Transverse colon (tissue), 4 donors: ENCODE data around the gene PAPOLG. TPM values are rescaled to one million over a fixed set of nuclear protein-coding genes. Genes with fewer than 3 reads are reported as not detected.

Experiments used
- DNase-seq: peaks from one replicate; pipeline ENCODE4 v3.0.0-alpha.2; 2019
- H3K27ac ChIP-seq, 4 donors: fragments of 200-600 bp; sonication (generic); 2 replicates each; pipeline ENCODE4 v1.5.1; 2016 to 2018; ENCODE audit warnings: inconsistent platforms in 4 of 4
- H3K27me3 ChIP-seq: fragments of 200-600 bp; sonication (generic); 2 replicates; pipeline ENCODE4 v1.5.1; 2017; ENCODE audit warnings: inconsistent platforms
- H3K36me3 ChIP-seq, 4 donors: fragments of 200-600 bp; sonication (generic); 2 replicates each; pipeline ENCODE4 v1.5.1; 2017 to 2019; ENCODE audit warnings: inconsistent platforms in 4 of 4
- H3K4me1 ChIP-seq, 4 donors: fragments of 200-600 bp; sonication (generic); 2 replicates each; pipeline ENCODE4 v1.5.1; 2017 to 2020; ENCODE audit warnings: inconsistent platforms in 4 of 4
- H3K4me3 ChIP-seq, 4 donors: fragments of 200-600 bp; sonication (generic); 1 replicate in 1 of 4; 2 replicates in 3 of 4; pipeline versions ENCODE4 v1.5.1 to v1.6.1; 2017 to 2019; ENCODE audit warnings: inconsistent platforms in 4 of 4
- H3K9me3 ChIP-seq, 2 donors: fragments of 200-600 bp; sonication (generic); 2 replicates each; pipeline ENCODE4 v1.5.1; 2017 to 2019; ENCODE audit warnings: inconsistent platforms in 2 of 2
- CTCF ChIP-seq, 5 experiments: fragments of 200-600 bp in 3 of 5; fragments of 450-650 bp in 2 of 5; sonication (generic) in 3 of 5; IDR thresholded peaks; 1 replicate in 2 of 5; 2 replicates in 3 of 5; pipeline ENCODE4 v1.5.1; 2016 to 2017; ENCODE audit warnings: antibody characterized with exemption in 5 of 5, inconsistent platforms in 3 of 5, mild to moderate bottlenecking in 2 of 5, moderate library complexity in 1 of 5
- EP300 ChIP-seq: sonication (generic); formaldehyde crosslinking; IDR thresholded peaks from one replicate; pipeline ENCODE4 v1.6.1; 2017; ENCODE audit warnings: antibody characterized with exemption, low read depth
- POLR2A ChIP-seq: fragments of 450-650 bp; IDR thresholded peaks from one replicate; pipeline ENCODE4 v1.6.1; 2016; ENCODE audit warnings: antibody characterized with exemption, mild to moderate bottlenecking, moderate library complexity
- POLR2AphosphoS5 ChIP-seq, 3 donors: sonication (generic); formaldehyde crosslinking; IDR thresholded peaks; one replicate each; pipeline ENCODE4 v1.6.1; 2016; ENCODE audit warnings: antibody characterized with exemption in 3 of 3
- WGBS, 2 donors: methylation state at CpG; one replicate each; pipeline ENCODE4 v1.1.5; 2018; ENCODE audit warnings: low coverage in 1 of 2; 5-methylcytosine and 5-hydroxymethylcytosine counted together
- in situ Hi-C, 4 donors: fragments of 200-750 bp; cut with MboI; loops; one replicate each; pipeline versions ENCODE4 v1.15.0 to v1.15.1; 2017; ENCODE audit warnings: low sequenced_read_pairs in 3 of 4, low pct_ligation_motif_present in 1 of 4, low pct_unique_long_range_greater_than_20kb in 1 of 4
- intact Hi-C: fragments of 100-400 bp; cut with DNase I; formaldehyde crosslinking; loops from one replicate; pipeline ENCODE4 v1.15.1; 2023; ENCODE audit warnings: low total_unique reads
- total RNA-seq, 4 donors: library from RNA; depleted of rRNA; stranded (reverse); fragments of >200 nt; gene quantifications; one replicate each; pipeline ENCODE4 v1.1.0, GENCODE V29; 2016

Gene PAPOLG
- total RNA-seq, 4 donors from 2014 or later, result 6.0 to 16.5 (median 12.2) TPM

- Histone ChIP-seq H3K4me3 (no peak overlapping the region), H3K27ac (no peak overlapping the region), H3K36me3 (peaks cover 0 to 70% (median 26%) of the 10 kb centered on the region in 4 donors), H3K4me1 (peaks cover 0 to 9% (median 4%) of the 10 kb centered on the region in 4 donors), H3K27me3 (no peaks in the 10 kb centered on the region), H3K9me3 (no peaks in the 10 kb centered on the region)
- in situ Hi-C loops (no loop called here), intact Hi-C loops (no loop called here)
- WGBS, 2 donors, result 97 to 100% methylated on average over 3 of the region's 3 CpGs
- no peak for TF ChIP-seq EP300
- TF ChIP-seq CTCF (IDR thresholded peaks at IDR 0.05), result no peak
- TF ChIP-seq POLR2A, result no peak
- TF ChIP-seq POLR2AphosphoS5 (IDR thresholded peaks at IDR 0.05), result no peak
- DNase-seq, result no peak
Measured at GRCh38 chr2:60771508-60771907, 15.4 kb downstream of the PAPOLG start.

- Histone ChIP-seq H3K4me1 (peaks cover 0 to 14% (median 4%) of the 10 kb centered on the region in 4 donors), H3K27me3 (no peaks in the 10 kb centered on the region), H3K27ac (no peak overlapping the region), H3K4me3 (no peak overlapping the region), H3K36me3 (peaks cover 0 to 78% (median 28%) of the 10 kb centered on the region in 4 donors), H3K9me3 (no peaks in the 10 kb centered on the region)
- in situ Hi-C loops, result no loop called here
- no peak for DNase-seq
- intact Hi-C loops, result no loop called here
- no peak for TF ChIP-seq CTCF (IDR thresholded peaks at IDR 0.05)
- 56 to 71% methylated on average over 2 of the region's 2 CpGs for WGBS, 2 donors
Measured at GRCh38 chr2:60775048-60775639, 19.1 kb downstream of the PAPOLG start.

- H3K36me3 ChIP-seq, result peaks cover 0 to 73% (median 34%) of the 10 kb centered on the region in 4 donors
- H3K4me3 ChIP-seq, result no peak overlapping the region
- peaks cover 0 to 14% (median 4%) of the 10 kb centered on the region in 4 donors for H3K4me1 ChIP-seq
- in situ Hi-C loops, result no loop called here
- no peak for DNase-seq
- 93 to 100% methylated on average over 3 of the region's 3 CpGs for WGBS, 2 donors
- TF ChIP-seq EP300, result no peak
- TF ChIP-seq POLR2AphosphoS5 (IDR thresholded peaks at IDR 0.05), result no peak
- TF ChIP-seq CTCF (IDR thresholded peaks at IDR 0.05), result no peak
- TF ChIP-seq POLR2A, result no peak
- H3K27me3 ChIP-seq, result no peaks in the 10 kb centered on the region
- H3K27ac ChIP-seq, result no peak overlapping the region
- H3K9me3 ChIP-seq, result no peaks in the 10 kb centered on the region
- intact Hi-C loops, result no loop called here
Measured at GRCh38 chr2:60778352-60778751, 22.3 kb downstream of the PAPOLG start.

- 90 to 92% methylated on average over 5 of the region's 5 CpGs for WGBS, 2 donors
Measured at GRCh38 chr2:60779426-60779825, 23.4 kb downstream of the PAPOLG start.

More at GRCh38 chr2:60779426-60779825, 23.4 kb downstream of the PAPOLG start:
- in situ Hi-C loops, result no loop called here
- Histone ChIP-seq H3K4me1 (peaks cover 0 to 14% (median 4%) of the 10 kb centered on the region in 4 donors), H3K4me3 (no peak overlapping the region), H3K36me3 (peaks cover 0 to 76% (median 36%) of the 10 kb centered on the region in 4 donors), H3K27ac (no peak overlapping the region), H3K9me3 (no peaks in the 10 kb centered on the region), H3K27me3 (no peaks in the 10 kb centered on the region)
- intact Hi-C loops, result no loop called here
- no peak for DNase-seq
- TF ChIP-seq POLR2AphosphoS5 (IDR thresholded peaks at IDR 0.05) (no peak), POLR2A (no peak), EP300 (no peak), CTCF (IDR thresholded peaks at IDR 0.05) (no peak)
